Transverse colon (tissue), 4 donors: ENCODE results near the gene AKR1C8.
A peak's percentile ranks its signal among the peaks of the same experiment; 100 is the strongest.

Experiments
- CTCF ChIP-seq, 5 experiments: fragments of 200-600 bp in 3 of 5; fragments of 450-650 bp in 2 of 5; sonication (generic) in 3 of 5; IDR thresholded peaks; 1 replicate in 2 of 5; 2 replicates in 3 of 5; pipeline ENCODE4 v1.5.1; 2016 to 2017; ENCODE audit warnings: antibody characterized with exemption in 5 of 5, inconsistent platforms in 3 of 5, mild to moderate bottlenecking in 2 of 5, moderate library complexity in 1 of 5
- EP300 ChIP-seq: sonication (generic); formaldehyde crosslinking; IDR thresholded peaks from one replicate; pipeline ENCODE4 v1.6.1; 2017; ENCODE audit warnings: antibody characterized with exemption, low read depth
- POLR2AphosphoS5 ChIP-seq, 3 donors: sonication (generic); formaldehyde crosslinking; IDR thresholded peaks; one replicate each; pipeline ENCODE4 v1.6.1; 2016; ENCODE audit warnings: antibody characterized with exemption in 3 of 3

GRCh38 chr10:5147255-5147980, 37.5 kb downstream of the AKR1C8 start:
- TF ChIP-seq CTCF (IDR thresholded peaks at IDR 0.05), result no peak
- TF ChIP-seq EP300, result no peak
- peak in 1 of 3 donors; percentile 55 for TF ChIP-seq POLR2AphosphoS5 (IDR thresholded peaks at IDR 0.05)
